ENCODE data around the gene SCGN.
A peak's percentile ranks its signal among the peaks of the same experiment; 100 is the strongest.

The SCGN gene, protein sequence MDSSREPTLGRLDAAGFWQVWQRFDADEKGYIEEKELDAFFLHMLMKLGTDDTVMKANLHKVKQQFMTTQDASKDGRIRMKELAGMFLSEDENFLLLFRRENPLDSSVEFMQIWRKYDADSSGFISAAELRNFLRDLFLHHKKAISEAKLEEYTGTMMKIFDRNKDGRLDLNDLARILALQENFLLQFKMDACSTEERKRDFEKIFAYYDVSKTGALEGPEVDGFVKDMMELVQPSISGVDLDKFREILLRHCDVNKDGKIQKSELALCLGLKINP

DNA sequence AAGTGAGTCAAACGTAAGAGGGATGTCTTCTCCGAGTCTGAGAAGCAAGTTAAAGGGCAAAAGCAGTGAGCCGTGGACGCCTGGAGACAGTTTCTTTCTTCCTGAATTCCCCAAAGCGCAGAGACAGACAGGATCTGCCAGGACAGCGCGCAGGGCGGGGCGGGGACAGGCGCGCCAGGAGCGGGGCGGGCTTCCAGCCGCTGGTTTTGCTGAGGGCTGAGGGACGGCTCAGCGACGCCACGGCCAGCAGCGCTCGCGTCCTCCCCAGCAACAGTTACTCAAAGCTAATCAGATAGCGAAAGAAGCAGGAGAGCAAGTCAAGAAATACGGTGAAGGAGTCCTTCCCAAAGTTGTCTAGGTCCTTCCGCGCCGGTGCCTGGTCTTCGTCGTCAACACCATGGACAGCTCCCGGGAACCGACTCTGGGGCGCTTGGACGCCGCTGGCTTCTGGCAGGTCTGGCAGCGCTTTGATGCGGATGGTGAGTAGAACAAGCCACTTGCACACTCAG is at the start of gene SCGN:
SCGN (plus strand) TSS at position 209 of the 509 bp plus-strand sequence; CDS start at position 398, 189 bp downstream.
- peak; percentile 12 to 20 for DNase-seq (ENCODE audit: low read depth in 1 of 2, low spot score in 1 of 2)

DNA sequence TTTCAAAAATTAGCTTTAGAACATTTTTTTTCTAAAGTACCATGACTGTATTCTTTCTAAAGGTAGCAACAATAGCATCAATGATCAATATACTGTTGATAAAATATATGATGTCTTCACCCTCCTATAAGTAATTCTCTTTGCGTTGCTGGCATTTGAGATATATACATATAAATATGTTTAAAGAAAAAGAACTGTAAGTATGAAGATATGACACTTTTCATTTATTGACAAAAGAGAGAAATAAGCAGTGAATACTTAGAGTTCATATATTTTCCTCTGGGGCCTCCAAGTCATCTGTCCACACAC is 49.4 kb upstream of the SCGN start:
- DNase-seq (ENCODE audit: low read depth in 1 of 2, low spot score in 1 of 2) = no peak

DNA sequence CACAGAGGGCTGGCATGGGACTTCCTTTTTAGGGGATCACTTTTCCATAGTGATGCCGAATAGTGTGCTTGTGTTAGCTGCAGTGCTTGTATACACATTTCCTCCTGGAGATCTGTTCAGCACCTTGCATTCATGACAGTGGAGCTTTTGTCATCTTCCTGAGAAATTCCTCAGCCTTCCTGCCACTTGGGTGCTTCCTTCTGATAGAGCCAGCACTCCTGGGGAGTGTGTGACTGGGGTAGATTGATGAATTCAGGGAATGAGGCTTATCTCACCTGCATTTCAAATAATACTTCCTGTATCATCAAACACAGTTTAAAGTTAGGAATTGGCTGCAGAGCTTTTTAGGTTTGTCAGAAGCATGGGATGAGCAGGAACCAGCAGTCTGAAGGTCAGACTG is 48.8 kb upstream of the SCGN start:
- no peak for DNase-seq (ENCODE audit: low read depth in 1 of 2, low spot score in 1 of 2)

DNA sequence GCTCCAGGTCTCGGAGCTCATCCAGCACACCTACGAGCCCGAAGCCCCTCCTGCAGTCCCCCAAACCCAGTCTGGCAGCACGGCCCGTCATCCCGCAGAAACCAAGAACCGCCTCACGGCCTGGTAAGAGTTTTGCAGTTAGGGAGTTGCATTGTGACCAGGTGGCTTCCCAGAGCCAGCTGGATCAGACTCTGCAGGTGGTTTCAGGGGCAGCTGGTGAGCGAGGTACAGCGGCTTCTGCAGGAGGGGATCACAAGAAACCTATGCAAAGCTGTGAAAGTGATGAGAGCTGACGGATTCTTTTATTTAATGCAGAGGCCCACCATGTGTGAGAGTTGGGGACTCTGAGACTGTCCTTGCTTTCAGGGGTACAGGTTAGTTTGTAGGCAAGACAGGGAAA is 45.9 kb upstream of the SCGN start:
- DNase-seq (ENCODE audit: low read depth in 1 of 2, low spot score in 1 of 2) = no peak

DNA sequence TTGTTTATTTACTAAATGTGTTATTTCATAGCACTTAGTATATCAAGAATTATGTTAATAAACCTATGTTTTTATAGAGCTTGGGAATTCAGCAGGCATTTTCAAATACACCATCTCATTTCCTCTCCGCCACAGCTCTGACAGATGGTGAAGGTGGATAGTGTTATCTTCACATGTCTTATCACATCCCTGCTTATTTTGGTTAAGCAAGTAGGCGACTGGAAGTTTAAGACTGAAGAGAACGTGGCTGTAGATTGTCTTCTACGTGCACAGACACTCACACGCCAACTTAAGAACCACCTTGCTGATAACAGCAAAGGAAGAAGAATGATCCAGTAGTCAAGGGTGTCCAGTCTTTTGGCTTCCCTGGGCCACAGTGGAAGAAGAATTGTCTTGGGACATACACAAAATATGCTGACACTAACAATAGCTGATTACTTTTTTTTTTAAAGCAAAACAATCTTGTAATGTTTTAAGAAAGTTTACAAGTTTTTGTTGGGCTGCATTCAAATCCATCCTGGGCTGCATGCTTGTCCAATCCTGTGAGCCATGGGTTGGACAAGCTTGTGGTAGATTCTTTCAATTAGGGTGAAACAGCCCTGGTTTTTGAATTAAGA is 43.3 kb upstream of the SCGN start:
- no peak for DNase-seq (ENCODE audit: low read depth in 1 of 2, low spot score in 1 of 2)

DNA sequence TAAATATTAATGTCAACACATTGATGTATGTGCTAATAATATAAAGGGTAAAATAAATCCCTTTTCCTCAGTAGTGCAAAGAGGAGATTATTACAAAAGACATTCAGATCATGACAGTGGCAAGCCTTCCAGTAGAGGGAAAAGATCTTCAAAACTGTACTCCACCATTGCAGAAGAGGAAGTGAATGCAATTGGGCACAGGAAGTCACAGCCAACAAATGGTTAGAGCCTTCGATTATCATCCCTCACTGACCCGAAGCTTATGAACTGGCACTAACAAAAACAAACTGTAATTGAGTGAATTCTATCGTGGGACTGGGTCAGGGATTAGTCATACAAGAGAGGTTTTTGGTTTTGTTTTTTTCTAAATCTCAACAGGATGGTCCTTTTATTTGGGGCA is 39.3 kb upstream of the SCGN start:
- DNase-seq (ENCODE audit: low read depth in 1 of 2, low spot score in 1 of 2) = no peak

DNA sequence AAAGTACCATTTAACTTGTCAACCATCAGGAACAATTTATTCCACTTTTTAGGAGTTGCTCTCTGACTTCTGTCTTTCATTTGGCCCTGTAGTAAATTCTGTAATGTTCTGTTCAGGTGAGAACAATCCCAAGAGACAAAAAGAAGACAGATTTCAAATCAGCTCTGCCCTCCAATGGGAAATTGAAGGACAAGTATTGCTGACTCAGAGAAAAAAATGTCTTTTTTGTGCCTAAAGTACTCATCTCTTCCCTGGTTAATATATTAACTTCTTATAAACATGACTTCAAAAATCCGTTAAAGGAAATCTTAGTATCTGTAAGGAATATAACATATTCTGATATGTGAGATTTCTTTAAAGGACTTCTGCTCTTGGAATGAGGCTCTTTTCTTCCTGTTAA is 38.6 kb upstream of the SCGN start:
- DNase-seq (ENCODE audit: low read depth in 1 of 2, low spot score in 1 of 2) = no peak

DNA sequence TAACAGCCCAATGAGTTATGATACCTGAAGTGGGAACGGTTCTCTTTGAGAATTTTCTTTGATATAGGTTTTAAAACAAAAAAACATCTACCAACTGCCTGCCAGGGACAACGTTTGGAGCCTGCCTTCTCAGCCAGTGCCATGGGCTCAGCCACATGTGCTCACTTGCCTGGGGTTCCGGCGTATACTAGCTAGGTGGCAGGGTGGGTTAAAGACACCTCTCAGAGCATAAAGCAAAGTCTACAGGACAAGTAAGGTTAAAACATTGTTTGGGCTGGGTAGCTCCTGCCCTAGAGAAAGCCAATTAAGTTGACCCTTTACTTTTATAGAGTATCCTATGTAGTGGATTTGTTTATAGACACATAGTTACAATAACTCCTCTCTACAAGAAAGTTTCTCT is 38.0 kb upstream of the SCGN start:
- DNase-seq (ENCODE audit: low read depth in 1 of 2, low spot score in 1 of 2) = no peak

DNA sequence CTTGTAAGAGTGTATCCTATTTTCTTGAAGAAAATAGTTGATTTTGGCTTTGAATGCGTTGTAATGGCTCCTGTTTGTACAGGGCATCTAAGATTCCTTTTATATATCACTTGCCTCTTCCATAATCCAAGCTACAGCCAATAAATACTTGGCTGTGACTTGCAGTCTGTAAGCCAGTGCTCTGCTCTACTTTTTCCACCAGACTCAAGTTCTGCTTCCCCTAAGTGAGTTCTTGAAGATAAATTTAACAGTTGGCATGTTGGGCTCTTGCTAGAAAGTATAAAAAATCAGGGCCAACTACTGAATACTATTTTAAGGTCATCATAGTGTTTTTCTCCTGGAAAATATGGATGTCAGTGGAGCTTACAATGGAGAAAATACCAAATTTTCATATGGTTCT is 36.5 kb upstream of the SCGN start:
- DNase-seq (ENCODE audit: low read depth in 1 of 2, low spot score in 1 of 2) = no peak

DNA sequence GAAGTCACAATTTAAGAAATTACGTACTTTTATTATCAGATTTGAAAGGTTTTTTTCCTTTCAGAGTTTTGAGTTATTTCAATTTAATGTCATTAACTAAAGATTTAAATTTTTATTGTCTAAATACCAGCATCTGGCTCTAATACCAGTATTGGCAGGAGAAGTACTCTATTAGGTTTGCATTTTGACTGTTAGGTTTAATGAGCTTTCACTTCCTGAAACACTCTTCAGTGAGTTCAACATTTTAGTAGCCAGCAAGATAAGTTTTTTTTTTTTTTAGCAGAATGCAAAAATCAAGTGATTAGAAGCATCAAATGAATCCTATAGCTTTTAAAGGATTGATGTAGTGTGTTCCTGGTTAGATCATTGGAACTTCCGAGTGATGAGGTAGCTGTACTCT is 34.0 kb upstream of the SCGN start:
- DNase-seq (ENCODE audit: low read depth in 1 of 2, low spot score in 1 of 2) = no peak

DNA sequence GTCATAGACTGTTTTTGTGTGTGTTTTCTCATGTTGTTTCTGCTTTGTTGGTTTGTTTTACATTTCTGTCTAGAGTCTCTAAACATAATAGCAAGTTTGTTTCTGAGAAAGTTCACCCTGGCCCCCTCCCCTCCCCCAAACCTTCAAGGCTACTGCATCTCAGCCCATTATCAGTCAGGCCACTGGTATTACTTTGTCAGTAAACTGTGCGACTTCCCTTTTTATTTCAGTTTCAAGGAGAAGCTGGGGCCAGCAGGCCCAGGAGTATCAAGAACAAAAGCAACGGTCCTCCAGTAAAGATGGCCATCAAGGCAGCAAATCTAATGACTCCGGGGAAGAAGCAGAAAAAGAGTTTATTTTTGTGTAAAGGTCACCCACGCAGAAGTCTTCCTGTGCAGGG is 32.8 kb upstream of the SCGN start:
- DNase-seq (ENCODE audit: low read depth in 1 of 2, low spot score in 1 of 2) = no peak

DNA sequence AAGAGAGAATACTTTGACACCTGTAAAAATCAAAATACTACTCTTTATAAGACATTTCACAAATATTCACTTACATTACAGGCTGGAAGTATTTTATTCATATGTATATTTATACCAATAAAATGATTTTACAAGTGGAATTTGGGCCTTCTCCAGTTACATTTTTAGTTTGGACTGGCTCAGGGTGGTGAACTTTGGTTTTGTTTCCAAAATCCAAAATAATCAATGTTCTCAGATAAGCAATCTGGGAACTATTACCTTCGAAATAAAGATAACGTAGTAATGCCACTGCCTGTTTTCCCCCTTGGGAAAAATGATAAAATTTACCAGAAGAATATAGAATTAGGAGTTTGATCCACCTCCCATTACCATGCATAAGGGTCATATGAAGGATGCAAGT is 31.6 kb upstream of the SCGN start:
- no peak for DNase-seq (ENCODE audit: low read depth in 1 of 2, low spot score in 1 of 2)

DNA sequence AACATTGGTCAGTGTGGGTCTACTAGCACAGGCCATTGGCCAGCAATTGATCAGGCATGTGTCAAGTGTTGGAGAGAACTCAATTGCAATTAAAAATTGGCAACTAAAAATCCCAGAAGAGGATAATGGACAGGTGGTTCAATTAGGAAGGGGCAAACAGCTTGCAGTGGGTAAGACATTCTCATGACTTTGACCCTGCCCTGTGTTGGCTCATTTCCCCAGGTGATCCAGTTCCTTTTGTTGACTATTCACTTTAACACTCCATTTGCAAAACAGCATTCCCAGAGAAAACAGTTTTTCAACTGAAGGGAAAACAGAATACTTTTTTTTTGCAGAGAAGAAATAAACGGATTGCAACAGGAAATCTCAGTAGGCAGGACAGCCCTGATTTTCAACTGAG is 28.9 kb upstream of the SCGN start:
- DNase-seq (ENCODE audit: low read depth in 1 of 2, low spot score in 1 of 2) = no peak

DNA sequence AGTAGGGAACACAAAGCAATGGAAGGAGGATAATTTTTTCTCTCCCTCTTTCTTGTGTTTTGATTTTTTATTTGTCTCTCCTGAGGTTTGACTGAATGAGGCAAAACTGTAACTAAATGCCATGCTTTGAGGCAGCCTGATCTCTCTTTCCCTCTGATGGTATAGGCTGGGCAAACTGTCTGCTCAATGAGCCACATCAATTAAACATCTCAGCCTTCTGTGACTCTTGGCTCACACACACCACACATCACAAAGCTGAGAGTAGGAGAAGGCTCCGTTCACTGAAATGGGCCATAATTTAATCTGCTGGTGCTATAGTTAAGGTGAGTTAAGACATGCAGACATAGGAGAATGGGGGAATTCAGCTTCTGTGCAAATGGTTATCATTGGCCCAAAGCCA is 28.1 kb upstream of the SCGN start:
- no peak for DNase-seq (ENCODE audit: low read depth in 1 of 2, low spot score in 1 of 2)

DNA sequence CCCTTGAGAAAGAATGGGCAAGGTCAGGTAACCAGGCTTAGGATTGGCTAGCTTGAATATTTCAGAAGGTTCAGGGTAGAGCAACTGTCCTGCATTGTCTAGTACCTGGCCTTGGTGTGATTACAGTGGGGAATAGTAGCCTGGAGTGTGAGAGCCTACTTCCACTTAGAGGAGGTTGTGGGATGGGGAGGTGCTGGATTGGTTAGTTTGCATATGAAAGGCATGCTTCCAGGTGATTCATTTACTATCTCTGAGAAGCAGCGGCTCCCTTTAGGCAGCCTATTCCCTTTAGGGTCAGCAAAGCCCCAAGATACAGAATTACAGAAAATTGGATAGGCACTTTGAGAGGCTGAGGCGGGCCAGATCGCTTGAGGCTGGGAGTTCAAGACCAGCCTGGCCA is 25.0 kb upstream of the SCGN start:
- DNase-seq (ENCODE audit: low read depth in 1 of 2, low spot score in 1 of 2) = no peak

DNA sequence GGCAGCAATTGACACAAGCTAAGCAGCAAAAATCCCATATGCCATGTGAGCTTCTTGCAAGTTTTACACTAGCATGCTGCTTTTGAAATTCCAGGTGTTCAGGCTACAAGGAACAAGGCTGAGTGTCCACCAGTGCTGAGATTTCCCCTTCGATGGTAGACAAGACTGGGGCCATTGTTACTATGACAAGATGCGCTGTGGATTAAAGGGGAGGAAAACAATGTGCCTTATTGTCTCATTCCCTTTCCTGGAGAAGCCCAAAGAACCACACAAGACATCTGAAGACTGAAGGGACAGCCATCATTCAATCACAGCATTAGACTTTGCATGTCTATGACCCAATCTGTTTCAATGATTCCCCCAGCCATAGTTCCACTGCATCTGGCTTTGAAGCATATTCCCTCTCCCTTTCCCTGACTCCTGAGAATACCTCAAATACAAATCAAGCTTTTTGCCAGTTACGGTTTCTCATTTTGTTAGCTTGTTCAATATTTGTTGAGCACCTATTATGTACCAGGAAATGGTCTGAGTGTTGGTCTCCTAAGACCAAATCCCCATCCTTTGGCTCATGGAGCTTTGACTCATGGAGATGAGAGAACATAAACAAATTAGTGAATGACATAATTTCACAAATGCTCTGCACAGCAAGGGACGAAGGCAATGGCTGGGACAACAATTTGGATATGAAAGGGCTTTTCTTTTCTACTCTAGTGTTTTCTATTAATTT is 23.4 kb upstream of the SCGN start:
- no peak for DNase-seq (ENCODE audit: low read depth in 1 of 2, low spot score in 1 of 2)

DNA sequence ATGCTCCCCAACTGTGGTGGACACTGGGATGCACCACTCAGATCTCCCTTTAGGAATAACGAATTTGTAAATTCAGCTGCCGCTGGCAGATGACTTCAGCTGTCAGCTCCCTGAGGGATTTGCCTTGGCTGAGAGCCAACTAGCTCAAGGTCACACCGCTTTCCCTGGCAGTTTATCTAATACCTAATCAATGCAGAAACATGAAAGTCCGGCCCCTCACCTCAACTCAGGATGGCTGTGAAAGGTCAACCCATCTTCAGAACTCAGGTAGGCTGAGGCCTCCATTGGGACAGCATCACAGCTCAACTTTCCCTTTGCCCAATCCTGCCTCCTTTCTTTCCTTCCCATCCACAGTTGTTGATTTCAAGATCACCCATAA is 22.8 kb upstream of the SCGN start:
- no peak for DNase-seq (ENCODE audit: low read depth in 1 of 2, low spot score in 1 of 2)

DNA sequence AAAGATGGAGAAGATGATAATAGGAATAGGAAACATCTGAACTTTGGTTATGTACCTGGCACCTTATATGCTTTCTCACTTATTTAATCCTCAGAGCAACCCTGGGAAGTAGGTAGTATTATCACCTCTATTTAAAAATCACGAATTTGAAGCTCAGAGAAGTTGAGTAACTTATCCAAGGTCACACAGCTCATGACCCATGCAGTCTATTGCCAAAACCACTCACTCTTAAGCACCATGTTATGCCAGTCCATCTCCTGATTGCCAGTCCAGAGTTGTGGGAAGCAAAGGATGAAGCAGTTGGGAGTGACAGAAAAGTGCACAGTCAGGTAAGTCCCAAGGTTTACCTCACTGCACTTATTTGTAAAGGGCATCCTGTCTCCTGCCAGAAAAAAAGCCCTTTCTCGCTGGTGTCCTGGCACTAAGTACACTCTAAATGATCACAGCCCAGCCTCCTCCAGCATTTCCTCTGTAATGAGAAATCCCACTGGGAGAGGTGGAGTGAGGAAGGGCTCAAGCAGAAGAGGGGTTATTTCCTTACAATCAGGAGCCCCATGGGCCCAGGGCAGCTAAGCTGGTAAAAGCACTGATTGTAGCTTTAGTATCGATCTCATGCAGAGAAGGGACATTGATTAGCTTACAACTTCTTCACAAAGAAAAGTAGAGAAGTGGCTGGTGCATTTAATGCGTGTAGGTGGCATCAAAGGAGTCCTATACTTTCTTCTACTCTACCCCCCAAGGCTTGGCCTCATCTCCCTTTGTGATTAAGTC is 21.3 kb upstream of the SCGN start:
- DNase-seq (ENCODE audit: low read depth in 1 of 2, low spot score in 1 of 2) = no peak

DNA sequence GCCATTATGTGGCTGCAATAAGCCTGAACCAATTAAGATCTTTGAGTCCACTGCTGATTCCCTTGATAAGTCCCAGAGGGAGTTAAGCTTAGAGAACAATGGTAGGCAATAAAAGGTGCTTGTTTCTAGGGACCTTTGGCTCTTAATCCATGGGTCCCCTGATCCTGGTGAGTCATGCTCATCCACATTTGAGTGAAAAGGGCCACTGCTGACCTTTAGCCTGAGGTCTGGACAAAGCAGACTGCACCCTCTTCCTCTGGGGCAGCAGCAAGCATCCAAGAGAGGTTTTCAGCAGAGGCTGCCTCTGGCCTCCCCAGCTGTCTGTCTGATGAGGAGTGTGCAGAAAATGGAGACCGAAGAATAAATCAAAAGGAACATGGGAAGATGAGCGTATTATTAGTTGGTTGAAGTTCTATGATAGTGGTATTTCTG is 16.1 kb upstream of the SCGN start:
- DNase-seq (ENCODE audit: low read depth in 1 of 2, low spot score in 1 of 2) = no peak

DNA sequence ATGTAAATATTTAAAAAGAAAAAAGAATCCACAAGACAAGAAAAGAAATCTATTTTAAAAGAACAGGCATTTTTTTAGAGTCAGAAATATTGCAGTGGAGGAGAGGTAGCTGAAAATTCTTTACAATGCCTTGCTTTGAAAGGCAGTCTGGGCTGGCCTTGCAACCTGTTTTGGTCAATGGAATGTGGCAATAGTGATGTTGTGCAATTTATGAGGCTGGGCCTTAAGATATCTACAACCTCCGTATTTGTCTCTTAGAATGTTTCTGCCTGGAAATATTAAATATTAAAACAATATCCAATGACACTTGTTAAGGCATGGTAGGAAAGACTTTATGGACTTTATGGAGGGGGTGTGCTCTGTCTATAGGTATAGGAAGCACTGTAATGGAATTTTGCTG is 14.8 kb upstream of the SCGN start:
- DNase-seq (ENCODE audit: low read depth in 1 of 2, low spot score in 1 of 2) = no peak

DNA sequence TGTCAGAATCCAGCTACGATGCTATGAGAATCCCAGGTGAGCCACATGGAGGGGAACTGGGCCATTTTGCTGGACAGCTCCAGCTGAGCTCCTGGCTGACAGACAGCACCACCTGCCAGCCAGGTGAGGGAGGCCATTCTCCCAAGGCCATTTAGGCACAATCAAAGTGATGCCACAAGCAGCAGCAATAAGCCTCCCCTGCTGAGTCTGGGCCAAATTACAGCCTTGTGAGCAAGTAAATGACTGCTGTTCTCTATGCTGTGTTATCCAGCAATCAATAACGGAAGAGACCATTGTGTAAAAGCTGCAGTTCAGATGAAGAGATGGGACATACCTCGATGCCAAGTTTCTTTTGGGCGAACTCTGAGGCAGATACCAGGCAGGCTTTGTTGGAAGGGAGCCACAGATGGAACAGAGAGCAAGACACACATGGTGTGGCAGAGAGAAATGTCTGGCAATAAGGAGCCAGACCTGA is 14.0 kb upstream of the SCGN start:
- DNase-seq (ENCODE audit: low read depth in 1 of 2, low spot score in 1 of 2) = no peak

DNA sequence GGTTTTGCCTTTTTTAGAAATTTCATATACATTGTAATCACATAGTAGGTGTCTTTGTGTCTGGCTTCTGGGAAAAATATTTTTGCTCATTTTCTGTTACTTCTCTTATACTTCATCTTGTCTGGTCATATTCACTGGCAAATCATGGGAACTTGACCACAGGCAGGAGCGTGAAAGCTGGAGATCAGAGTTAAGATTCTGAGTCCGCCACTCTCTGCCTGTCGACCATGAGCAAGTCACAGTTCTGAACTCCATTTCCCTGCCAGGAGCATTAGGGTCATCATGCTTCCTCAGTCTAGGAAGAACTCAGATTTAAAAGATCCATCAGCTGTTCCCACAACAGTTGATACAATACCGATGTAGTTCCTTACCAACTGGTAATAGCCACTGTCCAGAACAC is 12.4 kb upstream of the SCGN start:
- no peak for DNase-seq (ENCODE audit: low read depth in 1 of 2, low spot score in 1 of 2)

Measured in activated CD4-positive, alpha-beta T cell treated with anti-CD3 and anti-CD28 coated beads, Interleukin-2, amount 50 U/mL, for 24 hours (primary cell).